GM12875 (cell line): ENCODE results near the gene ZDHHC14.
"Not testable (repeated sequence)": the region's sequence is repeated elsewhere in the genome, so short reads cannot be mapped to it uniquely, and the experiment has no call there.

Experiments
- H3K4me3 ChIP-seq: one replicate; pipeline ENCODE4 v1.5.1; 2011; ENCODE audit warnings: low read depth, low read length, control low read depth
- CTCF ChIP-seq: IDR thresholded peaks from 2 replicates; pipeline ENCODE4 v1.5.1; 2011; ENCODE audit warnings: low read depth, mild to moderate bottlenecking, control low read depth, inconsistent platforms, low read length, moderate library complexity, borderline replicate concordance; ENCODE audit not compliant: insufficient read depth

Gene ZDHHC14

GRCh38 chr6:157587127-157587926, 206.3 kb downstream of the ZDHHC14 start:
- no peak for TF ChIP-seq CTCF
- H3K4me3 ChIP-seq: no peak overlapping the region

DNA sequence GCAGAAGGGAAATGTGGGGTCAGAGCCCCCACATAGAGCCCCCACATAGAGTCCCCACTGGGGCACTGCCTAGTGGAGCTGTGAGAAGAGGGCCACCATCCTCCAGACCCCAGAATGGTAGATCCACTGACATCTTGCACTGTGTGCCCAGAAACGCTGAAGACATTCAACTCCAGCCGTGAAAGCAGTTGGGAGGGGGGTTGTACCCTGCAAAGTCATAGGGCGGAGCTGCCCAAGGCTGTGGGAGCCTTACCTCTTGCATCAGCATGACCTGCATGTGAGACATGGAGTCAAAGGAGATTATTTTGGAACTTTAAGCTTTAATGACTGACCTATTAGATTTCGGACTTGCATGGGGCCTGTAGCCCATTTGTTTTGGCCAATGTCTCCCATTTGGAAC, 209.7 kb downstream of the ZDHHC14 start:
- H3K4me3 ChIP-seq: not testable (repeated sequence)

DNA sequence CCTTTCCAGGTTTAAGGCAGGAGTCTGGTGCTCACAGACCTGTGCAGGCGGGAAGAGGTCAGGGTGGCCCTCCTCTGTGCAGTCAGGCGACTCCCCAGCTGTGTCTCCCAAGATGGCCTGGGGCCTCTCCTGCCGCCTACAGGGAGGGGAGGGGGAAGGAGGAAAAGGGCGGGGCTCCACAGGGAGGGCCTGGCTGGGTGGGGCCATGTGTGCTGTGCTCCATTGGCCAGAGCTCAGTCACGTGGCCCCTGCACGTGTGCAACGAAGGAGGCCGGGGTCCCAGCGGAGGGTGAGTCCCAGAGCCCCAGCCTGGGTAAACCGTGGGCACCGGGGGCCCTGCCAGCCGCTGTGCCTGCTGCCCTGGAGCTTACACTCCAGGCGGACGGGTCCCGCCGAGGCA, 211.6 kb downstream of the ZDHHC14 start:
- TF ChIP-seq CTCF: no peak
- no peak overlapping the region for H3K4me3 ChIP-seq

GRCh38 chr6:157592980-157593379, 212.0 kb downstream of the ZDHHC14 start:
- H3K4me3 ChIP-seq: no peak overlapping the region
- TF ChIP-seq CTCF: no peak

DNA sequence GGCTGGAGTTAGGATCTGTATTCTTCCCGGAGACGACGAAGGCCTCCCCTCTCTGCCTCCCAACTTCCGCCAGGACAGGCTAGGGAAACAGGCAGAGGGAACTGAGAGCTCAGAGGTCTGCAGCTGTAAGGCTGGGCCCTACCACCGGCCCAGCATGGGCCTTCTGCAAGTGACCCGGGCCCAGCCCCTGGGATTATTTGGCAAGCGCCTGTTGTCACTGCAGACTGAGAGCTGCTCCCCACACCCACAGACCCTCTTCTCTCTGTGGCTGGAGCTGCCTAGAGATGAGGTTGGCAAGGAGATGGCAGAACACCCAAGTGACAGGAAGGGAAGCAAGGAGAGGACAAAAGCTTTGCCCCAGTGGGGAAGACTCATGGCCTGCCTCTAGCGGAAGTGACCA, 212.6 kb downstream of the ZDHHC14 start:
- no peak overlapping the region for H3K4me3 ChIP-seq
- TF ChIP-seq CTCF: no peak

GRCh38 chr6:157594292-157594691, 213.3 kb downstream of the ZDHHC14 start:
- no peak overlapping the region for H3K4me3 ChIP-seq
- no peak for TF ChIP-seq CTCF

GRCh38 chr6:157595768-157596167, 214.8 kb downstream of the ZDHHC14 start:
- no peak for TF ChIP-seq CTCF
- no peak overlapping the region for H3K4me3 ChIP-seq
